Calu3 (cell line): ENCODE data around the gene IZUMO1. TPM values are rescaled to one million over a fixed set of nuclear protein-coding genes. Genes with fewer than 3 reads are reported as not detected.
A peak's percentile ranks its signal among the peaks of the same experiment; 100 is the strongest.

Source experiments
- BruUV-seq: library from RNA; stranded (reverse); fragments of 400-500 nt; replicated peaks from 2 replicates; lab custom pipeline; 2021; lab: Mats Ljungman, UMichigan
- CTCF ChIA-PET: fragments of 300-600 bp; sonication (Branson Sonifier 250); formaldehyde crosslinking; loops from one replicate; lab custom pipeline; 2022; ENCODE audit warnings: antibody characterized with exemption; lab: Charles Lee
- DNase-seq: peaks from one replicate; pipeline ENCODE4 v3.0.0; 2022
- H3K27ac Mint-ChIP-seq: one replicate; pipeline ENCODE4 v1.8.0; 2022; ENCODE audit warnings: mixed read lengths; ENCODE audit not compliant: unreplicated experiment
- H3K27me3 Mint-ChIP-seq: one replicate; pipeline ENCODE4 v1.8.0; 2022; ENCODE audit warnings: mixed read lengths; ENCODE audit not compliant: unreplicated experiment
- H3K36me3 Mint-ChIP-seq: one replicate; pipeline ENCODE4 v1.8.0; 2022; ENCODE audit warnings: mild to moderate bottlenecking, moderate library complexity, mixed read lengths; ENCODE audit not compliant: insufficient read depth, unreplicated experiment
- H3K4me1 Mint-ChIP-seq: one replicate; pipeline ENCODE4 v1.8.0; 2022; ENCODE audit warnings: mild to moderate bottlenecking, low read depth, mixed read lengths; ENCODE audit not compliant: unreplicated experiment
- H3K4me3 Mint-ChIP-seq: one replicate; pipeline ENCODE4 v1.8.0; 2022; ENCODE audit warnings: mild to moderate bottlenecking, low read depth, moderate library complexity, mixed read lengths; ENCODE audit not compliant: unreplicated experiment
- H3K9me3 Mint-ChIP-seq: one replicate; pipeline ENCODE4 v1.8.0; 2022; ENCODE audit warnings: low read depth, mixed read lengths; ENCODE audit not compliant: unreplicated experiment
- CTCF ChIP-seq: fragments of 200-600 bp; IDR thresholded peaks from one replicate; pipeline ENCODE4 v1.8.0; 2022; ENCODE audit warnings: antibody characterized with exemption; ENCODE audit not compliant: unreplicated experiment
- intact Hi-C: fragments of 100-400 bp; cut with micrococcal nuclease; formaldehyde crosslinking; loops from one replicate; pipeline ENCODE4 v1.10.0; 2022; ENCODE audit not compliant: unreplicated experiment
- total RNA-seq: library from RNA; stranded (reverse); gene quantifications from 2 replicates; pipeline ENCODE4 v1.2.3, GENCODE V29; 2022

Gene IZUMO1
- total RNA-seq, 1 experiment from 2014 or later = 0.31 TPM

- no TSS peak for BruUV-seq
- H3K27ac Mint-ChIP-seq = no peak overlapping the region
- peaks cover 13% of the 10 kb centered on the region for H3K27me3 Mint-ChIP-seq
- peaks cover 21% of the 10 kb centered on the region for H3K4me1 Mint-ChIP-seq
- peaks cover 57% of the 10 kb centered on the region for H3K36me3 Mint-ChIP-seq
- no peak for TF ChIP-seq CTCF
- no peak overlapping the region for H3K4me3 Mint-ChIP-seq
- intact Hi-C loops = no loop called here
- no peak for DNase-seq
- CTCF ChIA-PET = interaction anchor here (0.6 to 1.0 kb wide), 2 partner anchors 17 to 19 kb away, joined by 3 read pairs; no protein-coding TSS in a partner anchor
- H3K9me3 Mint-ChIP-seq = no peaks in the 10 kb centered on the region
These were observed 30.0 kb downstream of the IZUMO1 start for GRCh38 chr19:48716562-48717291.

- intact Hi-C loops = no loop called here
- no peak for TF ChIP-seq CTCF
- CTCF ChIA-PET = interaction anchor here (1.0 kb wide), 1 partner anchor 20 kb away, joined by 3 read pairs; no protein-coding TSS in a partner anchor
- Mint-ChIP-seq H3K9me3 (no peaks in the 10 kb centered on the region), H3K36me3 (peaks cover 52% of the 10 kb centered on the region), H3K4me3 (peak overlapping the region; percentile 89), H3K4me1 (peaks cover 21% of the 10 kb centered on the region), H3K27ac (no peak overlapping the region), H3K27me3 (peaks cover 13% of the 10 kb centered on the region)
- DNase-seq = no peak
- no TSS peak for BruUV-seq
These were observed 31.0 kb downstream of the IZUMO1 start for GRCh38 chr19:48715681-48716171.

- peaks cover 13% of the 10 kb centered on the region for H3K27me3 Mint-ChIP-seq
- H3K27ac Mint-ChIP-seq = peak overlapping the region; percentile 65
- H3K9me3 Mint-ChIP-seq = no peaks in the 10 kb centered on the region
- CTCF ChIA-PET = interaction anchor here (0.6 to 2.6 kb wide), 5 partner anchors 9 to 202 kb away, joined by 3 to 10 read pairs (median 4); no protein-coding TSS in a partner anchor
- H3K36me3 Mint-ChIP-seq = peaks cover 47% of the 10 kb centered on the region
- TF ChIP-seq CTCF = no peak
- H3K4me3 Mint-ChIP-seq = peak overlapping the region; percentile 89
- DNase-seq = no peak
- peaks cover 21% of the 10 kb centered on the region for H3K4me1 Mint-ChIP-seq
- intact Hi-C loops = no loop called here
- no TSS peak for BruUV-seq
These were observed 31.7 kb downstream of the IZUMO1 start for GRCh38 chr19:48714759-48715675.
